Right atrium auricular region (tissue), 2 donors: ENCODE results near the gene TIPARP. TPM values are rescaled to one million over a fixed set of nuclear protein-coding genes. Genes with fewer than 3 reads are reported as not detected.
A peak's percentile ranks its signal among the peaks of the same experiment; 100 is the strongest.

ENCODE experiments used
- DNase-seq: peaks from one replicate; pipeline ENCODE4 v3.0.0-alpha.2; 2019; ENCODE audit warnings: low spot score
- H3K27ac ChIP-seq, 2 donors: fragments of 200-600 bp; sonication (generic); 1 replicate in 1 of 2; 2 replicates in 1 of 2; pipeline ENCODE4 v1.5.1; 2016 to 2019
- H3K27me3 ChIP-seq, 2 donors: fragments of 200-600 bp; sonication (generic); one replicate each; pipeline versions ENCODE4 v1.5.1 to v1.6.0; 2017 to 2019
- H3K36me3 ChIP-seq: fragments of 200-600 bp; sonication (generic); one replicate; pipeline ENCODE4 v1.5.1; 2016
- H3K4me1 ChIP-seq, 2 donors: fragments of 200-600 bp; sonication (generic); one replicate each; pipeline versions ENCODE4 v1.5.1 to v1.6.0; 2017 to 2019
- H3K4me3 ChIP-seq, 2 donors: fragments of 200-600 bp; sonication (generic); 1 replicate in 1 of 2; 2 replicates in 1 of 2; pipeline ENCODE4 v1.5.1; 2017 to 2019; ENCODE audit warnings: mild to moderate bottlenecking in 1 of 2, moderate library complexity in 1 of 2
- H3K9me3 ChIP-seq, 2 donors: fragments of 200-600 bp; sonication (generic); one replicate each; pipeline ENCODE4 v1.5.1; 2019
- total RNA-seq, 2 donors: library from RNA; depleted of rRNA; stranded (reverse); fragments of >200 nt; gene quantifications; one replicate each; pipeline ENCODE4 v1.1.0, GENCODE V29; 2016
- TF ChIP-seq, protein P1 (sequence below), 2 donors: fragments of 200-600 bp; sonication (generic); IDR thresholded peaks; one replicate each; pipeline ENCODE4 v1.5.1; 2019; ENCODE audit warnings: antibody characterized with exemption in 2 of 2

Gene TIPARP
- total RNA-seq, 2 donors from 2014 or later = 39.9 to 47.2 TPM

DNA sequence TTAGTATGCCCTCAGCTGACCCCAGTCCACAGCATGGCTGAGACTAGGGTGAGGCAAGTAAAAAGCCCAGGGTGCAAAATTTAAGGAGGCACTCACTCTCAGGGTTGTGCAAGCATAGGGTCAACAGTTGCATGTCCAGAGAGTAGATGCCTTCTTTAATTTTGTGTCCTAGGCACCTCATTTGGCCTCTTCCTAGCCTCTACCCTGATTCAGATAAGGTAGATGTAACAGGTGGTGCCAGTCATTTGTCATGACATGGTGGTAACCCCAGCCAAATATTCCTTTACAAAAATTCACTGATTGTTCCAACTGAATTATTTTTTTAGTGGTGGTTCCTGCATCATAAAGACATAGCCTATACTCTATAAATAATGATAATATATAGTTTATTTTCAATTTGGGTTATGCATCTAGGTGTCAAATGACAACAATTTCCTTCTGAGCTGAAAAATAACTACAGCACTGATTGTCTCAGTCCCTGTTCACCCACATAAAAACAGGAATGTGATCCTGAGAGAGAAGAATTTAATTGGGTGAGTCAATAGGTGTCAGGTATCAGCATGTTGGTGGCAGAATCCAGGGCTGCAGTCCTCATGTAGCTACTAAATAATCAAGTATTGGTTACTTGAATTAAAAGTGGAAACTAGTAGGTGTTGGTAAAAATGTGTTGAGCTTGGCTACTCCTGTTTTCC, 44.2 kb upstream of the TIPARP start:
- Histone ChIP-seq H3K9me3 (no peaks in the 10 kb centered on the region), H3K4me3 (no peak overlapping the region), H3K27me3 (no peaks in the 10 kb centered on the region), H3K36me3 (no peaks in the 10 kb centered on the region), H3K4me1 (no peaks in the 10 kb centered on the region), H3K27ac (no peak overlapping the region)
- TF ChIP-seq, protein P1, sequence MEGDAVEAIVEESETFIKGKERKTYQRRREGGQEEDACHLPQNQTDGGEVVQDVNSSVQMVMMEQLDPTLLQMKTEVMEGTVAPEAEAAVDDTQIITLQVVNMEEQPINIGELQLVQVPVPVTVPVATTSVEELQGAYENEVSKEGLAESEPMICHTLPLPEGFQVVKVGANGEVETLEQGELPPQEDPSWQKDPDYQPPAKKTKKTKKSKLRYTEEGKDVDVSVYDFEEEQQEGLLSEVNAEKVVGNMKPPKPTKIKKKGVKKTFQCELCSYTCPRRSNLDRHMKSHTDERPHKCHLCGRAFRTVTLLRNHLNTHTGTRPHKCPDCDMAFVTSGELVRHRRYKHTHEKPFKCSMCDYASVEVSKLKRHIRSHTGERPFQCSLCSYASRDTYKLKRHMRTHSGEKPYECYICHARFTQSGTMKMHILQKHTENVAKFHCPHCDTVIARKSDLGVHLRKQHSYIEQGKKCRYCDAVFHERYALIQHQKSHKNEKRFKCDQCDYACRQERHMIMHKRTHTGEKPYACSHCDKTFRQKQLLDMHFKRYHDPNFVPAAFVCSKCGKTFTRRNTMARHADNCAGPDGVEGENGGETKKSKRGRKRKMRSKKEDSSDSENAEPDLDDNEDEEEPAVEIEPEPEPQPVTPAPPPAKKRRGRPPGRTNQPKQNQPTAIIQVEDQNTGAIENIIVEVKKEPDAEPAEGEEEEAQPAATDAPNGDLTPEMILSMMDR (IDR thresholded peaks at IDR 0.05) = no peak
- no peak for DNase-seq

DNA sequence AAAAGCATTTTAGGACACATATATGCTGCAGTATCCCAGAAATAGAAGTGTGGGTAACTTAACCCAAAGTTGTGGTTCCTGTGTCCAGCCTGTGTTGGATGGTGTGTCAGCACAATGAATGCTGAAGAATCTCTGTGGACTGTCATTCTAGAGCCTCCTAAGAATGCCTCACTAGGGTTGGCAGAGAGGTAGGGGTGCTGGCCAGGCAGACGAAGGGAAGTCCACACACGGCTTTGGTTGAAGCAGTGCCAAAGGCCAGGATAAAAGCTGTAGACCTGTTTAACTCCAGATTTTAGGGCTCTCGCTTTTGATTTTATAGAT, 43.7 kb upstream of the TIPARP start:
- no peaks in the 10 kb centered on the region for H3K27me3 ChIP-seq
- H3K36me3 ChIP-seq = no peaks in the 10 kb centered on the region
- no peaks in the 10 kb centered on the region for H3K4me1 ChIP-seq
- no peak for DNase-seq
- TF ChIP-seq, protein P1 (IDR thresholded peaks at IDR 0.05) = no peak
- no peak overlapping the region for H3K27ac ChIP-seq
- no peaks in the 10 kb centered on the region for H3K9me3 ChIP-seq
- no peak overlapping the region for H3K4me3 ChIP-seq

DNA sequence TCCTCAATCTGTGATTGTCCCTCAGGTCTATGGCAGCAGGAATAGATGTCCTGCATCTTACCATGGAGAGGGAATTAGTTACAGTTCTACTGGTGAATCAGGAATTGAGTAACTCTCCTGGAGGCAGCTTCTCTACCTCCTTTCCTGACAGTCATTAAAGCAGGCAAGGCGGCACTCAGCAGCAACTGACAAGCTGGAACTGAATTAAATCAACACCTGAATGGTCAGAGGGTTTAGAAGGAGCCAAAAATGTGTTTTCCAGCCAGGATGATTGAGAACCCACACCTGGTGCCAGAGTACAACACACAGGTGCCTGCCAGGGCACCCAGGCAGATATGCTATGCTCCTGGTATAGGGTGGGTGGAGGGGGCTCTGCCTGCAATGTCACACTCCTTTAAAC, 43.1 kb upstream of the TIPARP start:
- Histone ChIP-seq H3K4me3 (no peak overlapping the region), H3K27ac (no peak overlapping the region), H3K4me1 (no peaks in the 10 kb centered on the region), H3K36me3 (no peaks in the 10 kb centered on the region), H3K27me3 (no peaks in the 10 kb centered on the region), H3K9me3 (no peaks in the 10 kb centered on the region)
- TF ChIP-seq, protein P1 (IDR thresholded peaks at IDR 0.05) = no peak
- DNase-seq = no peak

DNA sequence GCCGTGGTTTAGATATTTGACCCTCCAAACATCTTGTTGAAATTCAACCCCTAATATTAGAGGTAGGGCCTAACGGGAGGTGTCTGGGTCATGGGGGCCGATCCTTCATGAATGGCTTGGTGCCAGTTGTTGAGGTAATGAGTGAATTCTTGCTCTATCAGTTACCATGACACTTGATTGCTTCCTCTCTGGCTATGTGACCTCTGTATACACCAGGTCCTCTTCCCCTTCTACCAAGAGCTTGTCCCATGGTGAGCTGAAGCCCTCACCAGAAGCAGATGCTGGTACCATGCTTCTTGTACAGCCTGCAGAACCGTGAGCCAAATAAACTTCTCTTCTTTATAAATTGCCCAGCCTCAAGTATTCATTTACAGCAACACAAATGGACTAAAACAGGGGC, 41.8 kb upstream of the TIPARP start:
- Histone ChIP-seq H3K4me3 (no peak overlapping the region), H3K27ac (no peak overlapping the region), H3K27me3 (no peaks in the 10 kb centered on the region), H3K4me1 (no peaks in the 10 kb centered on the region), H3K9me3 (no peaks in the 10 kb centered on the region), H3K36me3 (no peaks in the 10 kb centered on the region)
- no peak for DNase-seq
- TF ChIP-seq, protein P1 (IDR thresholded peaks at IDR 0.05) = no peak

DNA sequence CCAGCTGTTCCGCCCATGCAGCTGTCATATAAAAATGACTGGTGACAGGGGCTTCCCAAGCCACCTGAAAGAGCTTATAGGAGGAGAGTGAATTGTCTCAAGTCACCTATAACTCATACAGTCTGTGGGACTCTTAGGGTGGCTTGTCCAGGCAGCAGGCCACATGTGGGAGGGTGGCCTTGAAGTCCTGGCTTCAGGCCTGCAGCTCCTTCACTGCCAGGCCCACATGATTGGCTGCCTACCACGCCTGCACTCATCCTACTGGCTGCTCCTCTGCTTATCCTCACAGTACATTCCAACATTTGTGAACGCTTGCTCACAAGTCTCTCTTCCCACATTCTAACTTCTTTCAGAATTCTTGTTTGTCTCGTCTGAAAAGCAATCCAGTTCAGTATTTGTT, 41.1 kb upstream of the TIPARP start:
- H3K27me3 ChIP-seq = no peaks in the 10 kb centered on the region
- no peaks in the 10 kb centered on the region for H3K36me3 ChIP-seq
- no peaks in the 10 kb centered on the region for H3K4me1 ChIP-seq
- peak overlapping the region in 1 of 2 donors; percentile 10 for H3K27ac ChIP-seq
- H3K9me3 ChIP-seq = no peaks in the 10 kb centered on the region
- no peak overlapping the region for H3K4me3 ChIP-seq
- peak; percentile 66 for DNase-seq
- TF ChIP-seq, protein P1 (IDR thresholded peaks at IDR 0.05) = no peak

DNA sequence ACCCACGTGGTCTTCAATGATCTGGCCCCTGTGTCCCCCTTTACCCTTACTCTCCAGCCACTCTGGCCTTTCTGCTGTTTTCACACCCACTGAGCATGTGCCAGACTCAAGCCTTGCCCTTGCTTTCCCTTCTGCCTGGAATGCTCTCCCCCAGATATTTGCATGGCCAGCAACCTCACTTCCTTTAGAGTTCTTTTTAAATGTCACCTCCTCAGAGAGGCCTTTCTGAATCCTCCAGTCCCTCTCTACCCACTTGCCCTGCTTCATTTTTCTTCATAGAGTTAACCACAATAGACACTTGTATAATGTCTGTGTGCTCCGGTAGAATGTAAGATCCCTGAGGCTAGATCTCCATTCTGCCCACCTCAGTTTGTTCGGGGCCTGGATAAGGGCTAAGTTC, 39.4 kb upstream of the TIPARP start:
- Histone ChIP-seq H3K36me3 (no peaks in the 10 kb centered on the region), H3K4me3 (no peak overlapping the region), H3K4me1 (no peaks in the 10 kb centered on the region), H3K27me3 (no peaks in the 10 kb centered on the region), H3K9me3 (no peaks in the 10 kb centered on the region), H3K27ac (no peak overlapping the region)
- DNase-seq = no peak
- TF ChIP-seq, protein P1 (IDR thresholded peaks at IDR 0.05) = no peak
